ENCODE measurements around the gene MSI2. TPM values are rescaled to one million over a fixed set of nuclear protein-coding genes. Genes with fewer than 3 reads are reported as not detected.

The MSI2 gene
- polyA plus RNA-seq, 1 of the 3 experiments (the other 2 are of a cell fraction), result 24.1 TPM

DNA sequence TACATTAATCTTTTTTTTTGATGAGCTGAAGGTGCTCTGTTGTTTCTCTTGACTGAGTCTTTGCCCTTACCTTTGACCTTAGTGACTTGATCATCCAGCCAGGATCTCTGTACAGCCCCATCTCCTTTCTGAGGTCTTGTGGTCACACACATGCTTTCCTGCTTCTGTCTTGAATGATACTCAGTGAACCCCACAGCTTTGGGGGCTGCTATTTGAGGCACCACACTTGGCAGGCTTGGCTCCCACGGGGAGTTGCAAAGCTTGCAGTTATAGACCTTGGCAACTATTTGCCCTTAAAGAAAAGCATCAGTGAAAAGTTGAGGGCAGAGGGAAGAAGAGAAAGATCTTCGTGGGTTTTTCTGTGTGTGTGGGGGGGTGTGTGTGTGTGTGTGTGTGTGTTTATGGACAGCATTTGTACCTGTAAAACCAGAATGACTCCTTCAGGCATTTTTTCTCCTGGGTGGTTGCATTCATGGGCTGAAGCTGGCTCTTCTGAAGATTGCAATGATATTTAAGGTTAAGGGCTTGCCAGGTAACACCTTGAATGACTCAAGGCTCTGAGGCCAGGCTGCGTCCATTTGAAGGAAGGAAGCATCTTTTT, 101.6 kb downstream of the MSI2 start:
- no peaks in the 10 kb centered on the region for H3K9me3 ChIP-seq
- H3K36me3 ChIP-seq (replicated peaks in 1 of 2; ENCODE audit: control insufficient read depth in 1 of 2, insufficient read depth in 2 of 2, low read length in 1 of 2), result peaks cover 0 to 4% of the 10 kb centered on the region in 2 experiments
- H3K27me3 ChIP-seq (ENCODE audit: insufficient read depth), result no peaks in the 10 kb centered on the region
- no peak overlapping the region for H2AFZ ChIP-seq (ENCODE audit: low read depth)
- no peak overlapping the region; a peak in 1 of 4 replicates for H3K27ac ChIP-seq (ENCODE audit: low read depth in 2 of 2, low read length in 1 of 2)
- TF ChIP-seq CHD2 (IDR thresholded peaks at IDR 0.05; ENCODE audit: low read length, partially characterized antibody), result no peak
- TF ChIP-seq MEF2A (IDR thresholded peaks at IDR 0.05; ENCODE audit: borderline replicate concordance, low read depth), result no peak
- no peak for TF ChIP-seq CTCF (IDR thresholded peaks at IDR 0.05)
- TF ChIP-seq IRF3 (IDR thresholded peaks at IDR 0.05; ENCODE audit: low read depth, low read length), result no peak
- TF ChIP-seq EP300 (IDR thresholded peaks at IDR 0.05; ENCODE audit: borderline replicate concordance in 1 of 2, low read depth in 1 of 2, low read length in 1 of 2), result no peak
- no peak for TF ChIP-seq FOXJ3 (CRISPR knock-in tag; IDR thresholded peaks at IDR 0.05)
- TF ChIP-seq GABPA (IDR thresholded peaks at IDR 0.05; ENCODE audit: low read depth), result no peak
- TF ChIP-seq SMC3 (IDR thresholded peaks at IDR 0.05; ENCODE audit: low read depth, low read length), result no peak
- no peak for TF ChIP-seq POLR2AphosphoS5 (IDR thresholded peaks at IDR 0.05; ENCODE audit: low read depth, low read length)
- TF ChIP-seq YY1 (IDR thresholded peaks at IDR 0.05; ENCODE audit: low read depth), result no peak
- no peak for TF ChIP-seq RXRA (IDR thresholded peaks at IDR 0.05; ENCODE audit: borderline replicate concordance, low read depth)
- no peak for TF ChIP-seq JUND (IDR thresholded peaks at IDR 0.05)
- no peak for TF ChIP-seq FOSL2 (IDR thresholded peaks at IDR 0.05; ENCODE audit: borderline replicate concordance, low read depth)
- no peak for TF ChIP-seq ELF1 (IDR thresholded peaks at IDR 0.05)
- POLR2A ChIA-PET, result no interaction called here
- H3K4me1 ChIP-seq (ENCODE audit: control insufficient read depth in 1 of 2, insufficient read depth in 2 of 2, low read depth in 1 of 2, low read length in 1 of 2), result peaks cover 0 to 41% of the 10 kb centered on the region in 2 experiments; a peak in 2 of 4 replicates
- 87% methylated on average over 3 of the region's 3 CpGs for WGBS (ENCODE audit: low lambda C conversion rate)
- no peak for DNase-seq
- peaks cover 8% of the 10 kb centered on the region for H3F3A ChIP-seq (replicated peaks; ENCODE audit: insufficient read depth)
- no peak overlapping the region for H3K4me3 ChIP-seq (ENCODE audit: low read depth in 2 of 2, low read length in 1 of 2)
- CTCF ChIA-PET, result interaction anchor here (1.0 to 1.8 kb wide), 3 partner anchors 156 to 475 kb away, joined by 3 to 7 read pairs (median 3); no protein-coding TSS in a partner anchor
- H3K9ac ChIP-seq, result no peak overlapping the region
- no peaks in the 10 kb centered on the region; the same call in 1 of the 2 replicates for H3K79me2 ChIP-seq (ENCODE audit: insufficient read depth)
- H3K4me2 ChIP-seq, result no peak overlapping the region
- no peaks in the 10 kb centered on the region for H3K9me2 ChIP-seq
- no peaks in the 10 kb centered on the region for H4K20me1 ChIP-seq (ENCODE audit: insufficient read depth)

GRCh38 chr17:57360266-57360665, 103.9 kb downstream of the MSI2 start:
- no peak overlapping the region for H3K4me3 ChIP-seq (ENCODE audit: low read depth in 2 of 2, low read length in 1 of 2)
- H3K9me3 ChIP-seq, result no peaks in the 10 kb centered on the region
- H4K20me1 ChIP-seq (ENCODE audit: insufficient read depth), result no peaks in the 10 kb centered on the region
- WGBS (ENCODE audit: low lambda C conversion rate), result 81% methylated on average over 2 of the region's 2 CpGs
- no peak overlapping the region for H3K9ac ChIP-seq
- H3K9me2 ChIP-seq, result no peaks in the 10 kb centered on the region
- POLR2A ChIA-PET, result no interaction called here
- peaks cover 0 to 50% of the 10 kb centered on the region in 2 experiments; a peak in 2 of 4 replicates for H3K4me1 ChIP-seq (ENCODE audit: control insufficient read depth in 1 of 2, insufficient read depth in 2 of 2, low read depth in 1 of 2, low read length in 1 of 2)
- no peak overlapping the region for H3K4me2 ChIP-seq
- no peak for DNase-seq
- no peaks in the 10 kb centered on the region; the same call in 1 of the 2 replicates for H3K79me2 ChIP-seq (ENCODE audit: insufficient read depth)
- H3F3A ChIP-seq (replicated peaks; ENCODE audit: insufficient read depth), result no peaks in the 10 kb centered on the region
- H3K27ac ChIP-seq (ENCODE audit: low read depth in 2 of 2, low read length in 1 of 2), result peak overlapping the region in 1 of 2 experiments; percentile 53; a peak in 1 of 4 replicates
- CTCF ChIA-PET, result interaction anchor here (1.4 to 1.8 kb wide), 2 partner anchors 387 to 473 kb away, joined by 3 to 6 read pairs; no protein-coding TSS in a partner anchor
- no peak for TF ChIP-seq MEF2A (IDR thresholded peaks at IDR 0.05; ENCODE audit: borderline replicate concordance, low read depth)
- H3K36me3 ChIP-seq (replicated peaks in 1 of 2; ENCODE audit: control insufficient read depth in 1 of 2, insufficient read depth in 2 of 2, low read length in 1 of 2), result peaks cover 0 to 4% of the 10 kb centered on the region in 2 experiments
- H2AFZ ChIP-seq (ENCODE audit: low read depth), result no peak overlapping the region
- H3K27me3 ChIP-seq (ENCODE audit: insufficient read depth), result no peaks in the 10 kb centered on the region
